Measurements from ENCODE around the gene MRPS11. TPM values are rescaled to one million over a fixed set of nuclear protein-coding genes. Genes with fewer than 3 reads are reported as not detected.
"Not testable (repeated sequence)": the region's sequence is repeated elsewhere in the genome, so short reads cannot be mapped to it uniquely, and the experiment has no call there.

MRPS11 gene
- polyA plus RNA-seq (ENCODE audit: insufficient read length in 3 of 3), result 10 to 100 TPM; 41.6 to 46.0 (median 42.7) TPM

DNA sequence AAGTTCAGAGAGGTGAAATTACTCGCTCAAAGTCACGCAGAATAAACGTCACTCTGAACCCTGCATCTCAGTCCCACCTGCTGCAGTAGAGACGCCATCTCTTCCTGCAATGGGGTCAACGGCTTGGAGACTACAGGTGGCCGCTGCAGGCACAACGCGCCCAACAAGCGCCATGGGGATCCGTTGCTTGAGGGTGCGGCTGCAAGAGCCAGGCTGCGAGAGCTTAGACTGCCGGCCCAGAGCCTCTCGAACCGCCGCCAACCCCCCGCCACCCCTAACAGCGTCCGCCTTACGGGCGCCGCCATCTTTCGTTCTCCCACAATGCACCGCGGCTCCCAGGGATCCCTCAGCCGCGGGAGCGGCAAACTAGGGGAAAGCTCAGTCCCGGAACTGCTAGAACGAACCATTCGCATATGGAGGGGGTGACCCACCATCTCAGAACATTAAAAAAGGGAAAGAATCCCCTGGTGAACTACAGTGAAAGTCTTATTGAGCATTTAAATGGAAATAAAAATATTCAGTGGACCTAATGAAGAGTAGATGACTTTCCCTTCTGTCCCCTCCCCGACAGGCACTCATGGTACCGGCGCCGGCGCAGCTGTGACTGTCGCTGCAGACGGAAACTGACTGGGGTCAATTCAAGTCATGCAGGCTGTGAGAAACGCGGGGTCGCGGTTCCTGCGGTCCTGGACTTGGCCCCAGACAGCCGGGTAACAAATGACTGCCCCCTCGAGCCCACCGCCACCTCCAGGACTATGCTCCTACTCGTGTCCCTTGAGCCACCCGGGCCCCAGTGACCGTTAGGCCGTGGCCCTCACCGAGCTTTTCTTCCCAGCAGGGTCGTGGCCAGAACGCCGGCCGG lies at the start of gene MRPS11, which contains the start of gene MRPL46:
TSS of gene MRPS11 (plus strand) at position 636 of the 862 bp plus-strand sequence. CDS start at position 646, 10 bp downstream.
TSS of gene MRPL46 (minus strand) at position 316 of the 862 bp plus-strand sequence. CDS start at position 305, 11 bp downstream.
- DNase-seq (ENCODE audit: low read depth in 3 of 3, low spot score in 2 of 3), result peak; percentile 87 to 94 (median 88)

- no peak for DNase-seq (ENCODE audit: low read depth in 3 of 3, low spot score in 2 of 3)
Measured at GRCh38 chr15:88419830-88420229, 47.7 kb upstream of the MRPS11 start.

- DNase-seq (ENCODE audit: low read depth in 3 of 3, low spot score in 2 of 3), result no peak
Measured at GRCh38 chr15:88423331-88423730, 44.2 kb upstream of the MRPS11 start.

DNA sequence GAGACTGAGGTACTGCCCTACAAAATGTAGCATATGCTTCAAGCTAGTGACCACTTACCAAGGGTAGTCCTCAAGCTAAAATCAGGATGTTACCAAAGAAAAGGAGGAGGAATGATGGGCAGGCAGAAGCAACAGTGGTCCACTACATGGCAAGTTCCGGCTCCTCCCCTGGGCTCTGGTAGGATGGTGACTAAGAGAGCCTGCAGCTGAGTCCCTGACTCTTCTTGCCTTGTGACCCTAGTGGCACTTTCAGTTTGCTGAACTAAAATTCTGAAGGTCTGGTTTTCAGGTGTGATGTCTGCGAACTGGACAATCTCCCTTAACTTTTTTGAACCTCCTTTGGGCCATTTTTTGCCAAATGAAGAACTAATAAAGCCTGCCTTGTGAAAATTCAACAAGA lies 41.2 kb upstream of the MRPS11 start:
- no peak for DNase-seq (ENCODE audit: low read depth in 3 of 3, low spot score in 2 of 3)

DNA sequence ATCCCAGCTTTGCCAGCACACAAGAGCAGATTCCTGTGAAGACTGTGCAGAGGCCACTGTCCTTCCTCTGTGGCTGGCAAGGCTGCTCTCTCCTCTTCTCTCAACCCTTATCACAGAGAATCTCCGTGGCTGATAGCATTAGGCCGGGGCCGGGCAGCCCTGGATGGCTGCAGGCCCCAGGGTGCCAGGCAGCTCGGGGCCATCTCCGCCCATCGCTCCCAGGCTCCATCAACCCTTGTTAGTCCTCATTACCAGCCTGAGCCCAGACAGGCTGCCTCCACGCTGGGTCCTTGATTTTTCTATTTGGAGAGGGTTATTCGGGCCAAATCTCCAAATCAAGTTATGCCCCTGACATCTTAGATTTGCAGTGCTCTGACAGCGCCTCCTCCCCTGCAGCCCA lies 39.5 kb upstream of the MRPS11 start:
- DNase-seq (ENCODE audit: low read depth in 3 of 3, low spot score in 2 of 3), result no peak

DNA sequence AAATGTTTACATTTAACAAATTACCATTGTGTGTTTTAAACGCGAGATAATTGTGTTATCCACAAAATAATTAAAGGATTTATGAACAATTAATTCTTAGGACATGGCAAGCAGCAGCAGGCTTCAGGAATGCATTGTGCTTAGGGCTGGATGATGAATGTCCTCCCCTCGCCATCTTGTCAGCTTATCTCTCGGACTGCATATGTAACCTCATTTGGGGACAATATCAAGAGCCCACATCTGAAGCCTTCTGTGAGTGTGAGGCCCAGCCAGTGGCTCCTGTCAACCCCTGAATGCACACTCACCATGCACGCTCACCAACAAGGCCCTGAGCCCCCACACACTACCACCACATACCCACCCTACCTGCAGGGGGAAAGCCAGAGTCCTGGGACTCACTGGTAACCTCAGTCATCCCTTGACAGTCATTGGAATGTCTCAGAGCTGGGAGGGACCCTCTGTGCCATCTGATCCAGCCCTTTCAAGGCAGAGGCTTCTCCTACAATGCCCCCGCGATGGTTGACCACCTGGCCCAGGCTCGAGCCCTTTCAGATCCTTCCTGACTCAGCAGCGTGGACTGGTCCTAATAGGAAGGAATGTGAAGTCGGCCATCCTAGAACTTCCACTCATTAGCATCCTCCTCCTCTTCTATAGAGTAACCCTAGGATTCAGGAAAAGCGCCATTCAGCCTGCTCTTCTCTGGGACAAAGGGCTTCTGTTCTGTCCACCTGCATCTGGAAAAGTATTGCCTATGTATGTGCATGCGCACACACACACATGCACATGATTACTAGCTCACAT lies 38.5 kb upstream of the MRPS11 start:
- no peak for DNase-seq (ENCODE audit: low read depth in 3 of 3, low spot score in 2 of 3)

GRCh38 chr15:88430051-88430450 lies 37.5 kb upstream of the MRPS11 start:
- DNase-seq (ENCODE audit: low read depth in 3 of 3, low spot score in 2 of 3), result no peak

DNA sequence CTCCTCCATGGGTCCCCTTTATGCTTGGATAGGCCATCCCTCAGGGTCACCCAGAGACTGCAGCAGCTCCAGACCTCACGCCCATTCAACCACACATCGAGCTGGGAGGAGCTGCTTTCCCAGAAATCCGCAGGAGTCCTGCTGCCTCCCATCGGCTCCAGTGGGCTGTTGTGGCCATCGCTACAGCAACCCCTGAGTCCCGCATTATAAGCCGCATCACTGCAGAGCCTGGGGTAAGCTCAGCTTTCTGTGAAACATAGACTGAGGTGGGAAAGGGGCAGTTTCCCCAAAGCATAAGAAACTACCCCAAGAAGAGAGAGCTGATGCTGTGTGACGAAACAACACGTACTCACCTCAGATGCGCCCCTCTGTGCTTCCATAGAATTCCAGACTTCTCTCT lies 36.1 kb upstream of the MRPS11 start:
- no peak for DNase-seq (ENCODE audit: low read depth in 3 of 3, low spot score in 2 of 3)

GRCh38 chr15:88433046-88433685 lies 34.3 kb upstream of the MRPS11 start:
- DNase-seq (ENCODE audit: low read depth in 3 of 3, low spot score in 2 of 3), result no peak

- not testable (repeated sequence) for DNase-seq (ENCODE audit: low read depth in 3 of 3, low spot score in 2 of 3)
Measured at GRCh38 chr15:88434106-88434505, 33.4 kb upstream of the MRPS11 start.

DNA sequence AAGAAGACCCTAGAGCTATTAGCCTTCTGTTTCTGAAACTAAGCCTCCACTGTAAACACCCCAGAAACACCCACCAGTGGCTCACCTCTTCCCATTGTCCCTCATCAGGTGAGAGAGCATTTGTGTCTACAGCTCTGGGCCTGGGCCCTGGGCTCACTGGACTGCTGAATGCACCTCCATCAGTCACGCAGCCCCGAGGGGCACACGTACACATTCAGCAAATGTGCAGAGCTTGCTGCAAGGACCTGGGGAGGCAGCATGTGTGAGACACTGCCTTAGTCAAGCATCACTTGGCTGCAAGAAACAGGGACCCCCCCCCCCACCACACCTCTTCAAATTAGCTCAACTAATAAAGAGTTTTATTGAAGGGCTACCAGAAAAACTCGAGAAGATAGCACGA lies 29.3 kb upstream of the MRPS11 start:
- DNase-seq (ENCODE audit: low read depth in 3 of 3, low spot score in 2 of 3), result no peak

DNA sequence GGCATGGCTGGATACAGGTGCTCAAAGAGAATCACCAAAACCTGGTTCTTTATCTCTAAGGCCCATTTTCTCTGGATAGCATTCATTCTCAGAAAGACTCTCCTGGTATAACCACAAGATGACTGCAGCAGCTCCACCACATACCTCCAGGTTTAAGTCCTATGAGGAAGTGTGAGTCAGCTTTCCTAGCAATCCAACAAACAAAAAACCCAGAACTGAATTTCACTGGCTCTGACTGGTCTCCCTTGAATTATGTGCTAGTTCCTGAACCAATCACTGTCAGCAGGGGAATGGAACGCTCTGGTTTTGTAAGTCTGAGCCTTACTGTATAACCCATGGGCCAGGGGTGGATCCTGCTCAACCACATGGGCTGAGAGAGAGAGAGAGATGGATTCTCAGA lies 27.5 kb upstream of the MRPS11 start:
- no peak for DNase-seq (ENCODE audit: low read depth in 3 of 3, low spot score in 2 of 3)

DNA sequence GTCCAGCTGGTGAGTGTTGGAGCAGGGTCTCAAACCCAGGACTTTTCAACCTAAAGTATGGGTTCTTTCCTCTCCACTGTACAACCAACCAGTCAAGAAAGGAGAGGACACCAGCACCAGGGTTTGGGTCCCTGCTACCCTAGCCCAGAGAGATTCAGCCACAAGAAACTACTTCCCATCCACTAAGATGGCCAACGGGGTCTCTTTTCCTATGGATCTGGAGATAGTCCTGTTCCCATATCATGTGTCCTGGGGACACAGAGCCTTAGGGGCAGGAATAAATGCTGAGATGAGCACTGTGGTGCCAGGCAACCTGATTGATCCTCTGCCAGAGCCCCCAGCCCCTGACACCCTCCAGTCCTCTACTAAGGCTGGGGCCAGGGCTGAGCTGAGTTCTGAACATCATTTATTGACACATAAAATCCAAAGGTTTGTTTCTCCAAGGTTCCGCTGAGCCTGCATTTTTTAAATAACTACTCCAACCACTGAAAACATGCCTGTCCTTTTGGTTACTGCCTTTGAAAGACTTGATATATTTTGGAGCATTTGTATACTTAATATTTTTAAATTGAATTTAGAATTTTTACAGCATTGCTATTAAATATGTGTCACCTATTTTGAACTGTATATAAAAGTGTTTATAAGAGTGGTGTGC lies 26.3 kb upstream of the MRPS11 start:
- no peak for DNase-seq (ENCODE audit: low read depth in 3 of 3, low spot score in 2 of 3)

- no peak for DNase-seq (ENCODE audit: low read depth in 3 of 3, low spot score in 2 of 3)
Measured at GRCh38 chr15:88447206-88447605, 20.3 kb upstream of the MRPS11 start.

GRCh38 chr15:88447741-88448140 lies 19.8 kb upstream of the MRPS11 start:
- DNase-seq (ENCODE audit: low read depth in 3 of 3, low spot score in 2 of 3), result no peak

DNA sequence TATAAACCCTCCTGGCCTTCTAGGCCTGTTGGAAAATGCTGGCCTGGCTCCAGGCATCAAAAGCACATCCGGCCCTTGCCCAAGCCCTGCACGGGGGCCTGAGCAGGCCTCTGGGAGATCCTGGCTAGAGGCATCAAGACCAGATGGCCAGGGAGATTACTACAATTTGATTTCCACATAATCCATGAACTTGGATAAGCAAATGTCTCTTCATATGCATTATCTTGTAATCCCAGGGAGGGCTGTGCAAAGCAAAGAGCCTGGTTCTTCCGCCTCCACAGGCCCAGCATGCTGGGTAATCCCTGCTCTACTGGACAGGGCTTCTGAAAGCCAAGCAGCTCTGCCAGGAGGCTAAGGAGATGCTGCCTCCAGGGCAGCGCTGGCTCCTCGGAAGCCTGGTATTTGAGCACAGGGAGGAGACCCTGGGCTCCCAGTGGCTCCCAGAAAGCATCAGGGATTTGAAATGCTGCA lies 18.5 kb upstream of the MRPS11 start:
- no peak for DNase-seq (ENCODE audit: low read depth in 3 of 3, low spot score in 2 of 3)

DNA sequence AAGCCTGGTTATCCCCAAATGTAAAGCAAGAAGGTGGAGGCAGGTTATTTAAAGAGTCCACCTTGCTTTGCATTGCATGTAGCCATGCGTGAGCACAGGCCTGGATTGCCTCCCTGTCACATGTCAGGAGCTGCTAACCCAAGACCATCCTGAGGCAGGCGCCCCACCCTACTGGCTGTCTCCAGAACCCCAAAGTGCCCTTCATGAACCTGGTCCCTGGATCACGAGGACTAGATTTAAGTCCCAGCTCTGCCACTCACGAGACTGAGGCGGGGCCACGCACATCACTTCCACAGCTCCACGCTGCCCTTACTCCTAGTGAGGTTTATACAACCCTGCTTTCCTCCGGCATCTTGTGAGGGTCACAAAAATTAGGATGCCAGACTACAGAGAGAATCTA lies 17.9 kb upstream of the MRPS11 start:
- no peak for DNase-seq (ENCODE audit: low read depth in 3 of 3, low spot score in 2 of 3)

- no peak for DNase-seq (ENCODE audit: low read depth in 3 of 3, low spot score in 2 of 3)
Measured at GRCh38 chr15:88450125-88450798, 17.2 kb upstream of the MRPS11 start.

DNA sequence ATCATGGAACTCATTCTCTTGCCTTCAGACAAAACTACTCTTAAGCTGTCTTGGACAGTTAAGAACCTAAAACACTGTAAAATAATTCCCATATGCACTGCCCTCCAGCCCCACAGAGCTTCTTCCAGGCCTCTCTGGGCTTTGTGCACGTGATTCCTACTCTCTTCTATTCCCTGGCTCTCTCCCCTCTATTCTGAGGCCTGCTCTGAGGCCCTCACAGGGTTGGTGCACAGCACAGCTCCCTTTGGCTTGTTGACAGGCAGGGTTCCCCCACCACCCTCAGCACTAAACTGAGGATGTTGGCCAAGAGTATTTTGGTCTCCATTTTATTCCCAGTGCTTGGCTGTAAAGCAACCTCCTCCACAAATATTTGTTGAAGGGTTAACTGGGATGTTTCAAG lies 13.9 kb upstream of the MRPS11 start:
- DNase-seq (ENCODE audit: low read depth in 3 of 3, low spot score in 2 of 3), result no peak

GRCh38 chr15:88454236-88454635 lies 13.3 kb upstream of the MRPS11 start:
- no peak for DNase-seq (ENCODE audit: low read depth in 3 of 3, low spot score in 2 of 3)
